NT2/D1 (cell line): ENCODE data around the gene AKAP13.

ENCODE experiments used
- DNase-seq: peaks from one replicate; pipeline ENCODE4 v3.0.0-alpha.2; 2011; ENCODE audit warnings: low read depth, low spot score
- H3K27me3 ChIP-seq: 2 replicates; pipeline ENCODE4 v1.6.0; 2011; ENCODE audit warnings: mild to moderate bottlenecking; ENCODE audit not compliant: insufficient read length, insufficient read depth
- H3K36me3 ChIP-seq: 2 replicates; pipeline ENCODE4 v1.6.1; 2011; ENCODE audit warnings: mild to moderate bottlenecking, low read length, mixed read lengths; ENCODE audit not compliant: insufficient read depth, insufficient read length
- H3K4me1 ChIP-seq: 2 replicates; pipeline ENCODE4 v1.5.1; 2011; ENCODE audit not compliant: insufficient read depth, insufficient read length
- H3K4me3 ChIP-seq: 2 replicates; pipeline ENCODE4 v1.5.1; 2011; ENCODE audit warnings: low read depth; ENCODE audit not compliant: insufficient read length
- H3K9ac ChIP-seq: 2 replicates; pipeline ENCODE4 v1.6.0; 2011; ENCODE audit warnings: low read depth; ENCODE audit not compliant: insufficient read length
- H3K9me3 ChIP-seq: 2 replicates; pipeline ENCODE4 v1.5.1; 2011; ENCODE audit warnings: mild to moderate bottlenecking, low read length; ENCODE audit not compliant: insufficient read depth
- SUZ12 ChIP-seq: IDR thresholded peaks from 2 replicates; pipeline ENCODE4 v1.6.1; 2011; ENCODE audit not compliant: insufficient read length, insufficient read depth; ENCODE audit errors: extremely low read depth
- YY1 ChIP-seq: IDR thresholded peaks from 2 replicates; pipeline ENCODE4 v1.6.1; 2011; ENCODE audit not compliant: insufficient read length, insufficient read depth
- ZNF274 ChIP-seq: IDR thresholded peaks from 2 replicates; pipeline ENCODE4 v1.6.1; 2011; ENCODE audit warnings: mild to moderate bottlenecking, low read depth, low read length

AKAP13 gene

DNA sequence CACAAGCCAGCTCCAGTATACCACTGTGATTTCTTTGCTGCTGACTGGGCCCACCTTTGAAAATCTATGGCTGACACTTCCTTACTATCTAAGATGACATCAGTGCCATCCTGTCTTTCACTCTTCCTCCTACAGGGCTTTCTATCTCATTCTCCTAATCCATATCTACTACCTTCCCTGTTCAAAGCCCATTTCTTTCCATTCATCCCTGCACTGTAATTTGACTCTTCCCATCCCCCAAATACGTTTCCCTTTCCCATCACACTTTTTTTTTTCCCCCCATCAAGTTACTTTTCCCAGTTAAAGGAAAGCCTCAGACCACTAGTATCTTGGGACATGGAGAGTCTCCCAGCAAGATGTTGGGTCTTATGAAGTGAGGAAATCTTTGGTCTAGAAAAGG, 136.7 kb downstream of the AKAP13 start:
- Histone ChIP-seq H3K4me1 (no peaks in the 10 kb centered on the region), H3K27me3 (no peaks in the 10 kb centered on the region), H3K4me3 (no peak overlapping the region), H3K9me3 (no peaks in the 10 kb centered on the region; the same call in 1 of the 2 replicates), H3K36me3 (peaks cover 12% of the 10 kb centered on the region), H3K9ac (no peak overlapping the region)
- no peak for DNase-seq
- TF ChIP-seq ZNF274 (no peak), SUZ12 (no peak), YY1 (no peak)

DNA sequence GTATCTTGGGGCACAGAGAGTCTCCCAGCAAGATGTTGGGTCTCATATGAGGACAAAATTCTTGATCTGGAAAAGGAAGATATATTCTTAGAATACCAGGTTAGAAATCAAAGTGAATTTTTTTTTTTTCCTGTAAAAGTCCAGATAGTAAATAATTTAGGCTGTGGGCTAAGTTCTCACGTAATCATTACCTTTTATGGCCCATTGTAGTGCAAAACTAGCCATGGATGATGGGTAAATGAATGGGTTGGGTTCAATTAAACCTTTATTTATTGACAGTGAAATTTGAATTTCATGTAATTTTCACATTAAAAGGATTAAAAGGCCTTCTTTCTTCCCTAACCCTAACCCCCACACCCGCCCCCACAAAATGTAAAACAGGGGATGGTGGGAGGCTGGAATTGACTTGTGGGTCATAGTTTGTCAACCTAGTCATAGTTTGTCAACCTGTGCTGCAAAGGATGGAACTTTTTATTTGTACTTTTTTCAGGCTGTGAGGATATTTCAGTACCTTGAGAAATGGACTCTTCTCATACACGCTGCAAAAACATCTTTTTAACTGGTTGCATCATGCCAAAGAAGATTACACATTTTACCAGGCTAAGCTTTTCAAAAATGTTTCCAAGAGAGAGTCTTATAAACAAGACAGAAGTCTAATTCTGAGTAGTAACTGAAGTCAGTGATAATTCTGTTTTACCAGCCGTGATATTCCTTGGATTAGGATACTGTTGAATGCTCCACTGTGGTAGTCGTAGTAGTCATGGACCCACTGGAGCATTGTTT, 138.8 kb downstream of the AKAP13 start:
- no peak for DNase-seq
- TF ChIP-seq SUZ12 (no peak), YY1 (no peak), ZNF274 (no peak)
- H3K36me3 ChIP-seq = peaks cover 23% of the 10 kb centered on the region
- H3K27me3 ChIP-seq = no peaks in the 10 kb centered on the region
- H3K4me3 ChIP-seq = no peak overlapping the region
- H3K9ac ChIP-seq = no peak overlapping the region
- H3K4me1 ChIP-seq = peaks cover 2% of the 10 kb centered on the region
- H3K9me3 ChIP-seq = no peaks in the 10 kb centered on the region; the same call in 1 of the 2 replicates

GRCh38 chr15:85520650-85521049, 140.2 kb downstream of the AKAP13 start:
- peaks cover 2% of the 10 kb centered on the region for H3K4me1 ChIP-seq
- H3K4me3 ChIP-seq = no peak overlapping the region
- H3K9ac ChIP-seq = no peak overlapping the region
- H3K9me3 ChIP-seq = no peaks in the 10 kb centered on the region; the same call in 1 of the 2 replicates
- H3K36me3 ChIP-seq = peaks cover 25% of the 10 kb centered on the region
- H3K27me3 ChIP-seq = no peaks in the 10 kb centered on the region
- TF ChIP-seq SUZ12 (no peak), YY1 (no peak), ZNF274 (no peak)
- DNase-seq = no peak

DNA sequence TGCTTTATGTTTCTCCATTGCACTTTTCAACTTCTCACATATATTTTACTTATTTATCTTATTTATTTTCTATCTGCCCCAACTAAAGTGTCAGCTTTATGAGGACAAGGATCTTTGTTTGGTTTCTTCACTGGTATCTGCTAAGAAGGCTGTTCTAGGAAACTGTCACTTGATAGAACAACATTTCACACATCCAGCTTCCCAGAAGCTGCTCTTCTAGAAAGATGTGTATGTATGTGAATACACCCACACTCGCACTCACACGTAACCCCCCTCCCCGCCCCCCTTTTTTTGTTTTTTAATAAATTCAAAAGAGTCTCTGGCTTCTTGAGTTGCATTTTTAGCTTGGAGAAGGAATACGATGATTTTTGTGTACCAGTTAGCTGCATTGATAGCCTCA, 143.1 kb downstream of the AKAP13 start:
- no peak for DNase-seq
- Histone ChIP-seq H3K9me3 (no peaks in the 10 kb centered on the region; the same call in 1 of the 2 replicates), H3K27me3 (no peaks in the 10 kb centered on the region), H3K4me1 (peaks cover 2% of the 10 kb centered on the region), H3K9ac (no peak overlapping the region), H3K4me3 (no peak overlapping the region), H3K36me3 (peaks cover 32% of the 10 kb centered on the region)
- no peak for TF ChIP-seq ZNF274
- no peak for TF ChIP-seq SUZ12
- no peak for TF ChIP-seq YY1

DNA sequence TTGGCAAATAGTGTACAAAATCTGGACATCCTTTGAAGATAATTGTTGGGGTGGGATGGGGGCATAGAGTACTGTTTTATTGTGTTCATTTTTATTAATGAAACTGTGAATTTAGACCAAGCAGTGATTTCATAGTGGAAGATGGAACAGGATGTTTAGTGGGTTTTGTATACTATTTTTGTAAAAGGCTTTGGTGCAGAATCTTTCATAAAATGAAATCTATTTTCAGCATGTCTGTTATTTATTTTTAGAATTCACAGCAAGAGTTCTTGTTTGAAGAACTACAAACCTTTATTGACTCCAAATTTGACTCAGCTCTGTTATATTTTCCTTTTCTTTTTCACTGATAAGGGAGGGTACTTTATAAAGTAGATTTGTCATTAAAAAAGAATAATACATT, 145.4 kb downstream of the AKAP13 start:
- TF ChIP-seq ZNF274 (no peak), YY1 (no peak), SUZ12 (no peak)
- DNase-seq = no peak
- no peak overlapping the region for H3K9ac ChIP-seq

GRCh38 chr15:85527895-85528294, 147.5 kb downstream of the AKAP13 start:
- TF ChIP-seq SUZ12 = no peak
- no peak for TF ChIP-seq YY1
- TF ChIP-seq ZNF274 = no peak
- H3K36me3 ChIP-seq = peaks cover 30% of the 10 kb centered on the region

More for the DNA sequence above, 145.4 kb downstream of the AKAP13 start:
- H3K36me3 ChIP-seq = peaks cover 39% of the 10 kb centered on the region
- no peak overlapping the region for H3K4me3 ChIP-seq
- peaks cover 2% of the 10 kb centered on the region for H3K4me1 ChIP-seq
- no peaks in the 10 kb centered on the region for H3K9me3 ChIP-seq
- no peaks in the 10 kb centered on the region for H3K27me3 ChIP-seq

DNA sequence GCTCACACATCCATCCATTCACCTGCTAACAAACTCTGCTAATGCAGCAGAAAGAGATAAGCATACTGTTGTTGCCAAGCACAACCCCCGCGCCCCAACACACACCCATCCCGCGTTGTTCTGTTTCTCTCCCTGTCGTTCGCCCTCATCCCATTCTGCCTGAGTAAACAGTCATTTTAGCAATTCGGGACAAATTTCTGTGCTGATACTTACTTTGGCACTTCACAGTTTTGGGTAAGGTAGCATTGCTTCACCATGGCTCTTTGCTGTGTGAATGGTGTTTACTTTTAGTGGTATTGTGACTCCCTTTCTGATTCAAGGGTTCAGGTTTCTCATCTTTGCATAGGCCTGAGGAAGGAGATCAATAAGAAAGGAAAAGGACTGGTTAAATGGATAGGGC, 149.7 kb downstream of the AKAP13 start:
- Histone ChIP-seq H3K36me3 (peaks cover 41% of the 10 kb centered on the region), H3K9me3 (no peaks in the 10 kb centered on the region), H3K4me1 (no peaks in the 10 kb centered on the region), H3K4me3 (no peak overlapping the region), H3K9ac (no peak overlapping the region), H3K27me3 (no peaks in the 10 kb centered on the region)
- TF ChIP-seq SUZ12 (no peak), YY1 (no peak), ZNF274 (no peak)
- DNase-seq = no peak

More at GRCh38 chr15:85527895-85528294, 147.5 kb downstream of the AKAP13 start:
- Histone ChIP-seq H3K9ac (no peak overlapping the region), H3K4me1 (no peaks in the 10 kb centered on the region), H3K4me3 (no peak overlapping the region), H3K27me3 (no peaks in the 10 kb centered on the region), H3K9me3 (no peaks in the 10 kb centered on the region)
- no peak for DNase-seq
